ENCODE measurements around the gene PPP2R2C.

PPP2R2C gene

DNA sequence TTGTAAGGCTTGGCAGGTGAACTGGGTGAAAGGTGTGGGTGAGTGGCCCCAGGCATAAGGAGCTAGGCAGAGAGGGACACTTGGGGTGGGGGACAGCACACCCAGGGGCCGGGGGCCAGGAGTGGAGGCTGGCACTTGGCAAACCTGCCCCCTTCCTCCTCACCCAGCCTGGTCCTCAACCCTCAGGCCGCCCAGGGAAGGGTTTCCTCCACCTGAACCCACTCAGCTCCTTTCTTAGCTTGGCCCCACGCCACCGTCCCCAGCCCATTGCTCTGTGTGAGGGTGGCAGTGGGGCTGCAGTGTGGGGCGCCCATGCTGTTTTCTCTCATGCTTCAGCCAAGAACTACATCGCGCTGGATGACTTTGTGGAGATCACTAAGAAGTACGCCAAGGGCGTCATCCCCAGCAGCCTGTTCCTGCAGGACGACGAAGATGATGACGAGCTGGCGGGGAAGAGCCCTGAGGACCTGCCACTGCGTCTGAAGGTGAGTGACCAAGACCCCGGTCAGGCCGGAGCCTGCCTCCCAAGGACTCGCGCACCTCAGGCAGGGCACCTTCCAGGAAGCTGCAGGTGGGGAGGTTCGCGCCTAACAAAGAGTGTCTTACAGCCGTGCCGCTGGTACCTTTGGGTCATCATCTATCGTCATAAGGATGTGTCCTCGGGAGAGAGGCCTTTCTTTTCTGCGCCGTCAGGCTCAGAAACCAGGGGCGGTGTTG lies 177.6 kb downstream of the PPP2R2C start:
- DNase-seq, result no peak
- no peak overlapping the region for H3K27ac ChIP-seq (ENCODE audit: low read length)
- H3K79me2 ChIP-seq (ENCODE audit: insufficient read depth, low read length), result no peaks in the 10 kb centered on the region
- no peaks in the 10 kb centered on the region for H3K4me1 ChIP-seq (ENCODE audit: insufficient read depth, low read length)
- no peaks in the 10 kb centered on the region for H3K36me3 ChIP-seq (ENCODE audit: insufficient read depth, low read length)
- no peaks in the 10 kb centered on the region for H3K27me3 ChIP-seq (ENCODE audit: insufficient read depth, low read length, poor library complexity)
- no peak overlapping the region for H3K4me2 ChIP-seq (ENCODE audit: insufficient read depth, low read length)
- H2AFZ ChIP-seq (ENCODE audit: low read depth, low read length), result no peak overlapping the region
- 0 out of 2 replicates have a peak, but pooled peaks cover 4% of the 10 kb centered on the region for H4K20me1 ChIP-seq (ENCODE audit: insufficient read depth, low read length)
- no peak for ATAC-seq (ENCODE audit: insufficient read depth, low read depth)
- H3K9me3 ChIP-seq (ENCODE audit: insufficient read depth, low read length, severe bottlenecking), result no peaks in the 10 kb centered on the region
- H3K9ac ChIP-seq (ENCODE audit: low read depth, low read length), result no peak overlapping the region
- H3K4me3 ChIP-seq (ENCODE audit: low read depth in 1 of 2, low read length in 2 of 2), result no peak overlapping the region
- TF ChIP-seq EZH2 (IDR thresholded peaks at IDR 0.05; ENCODE audit: borderline replicate concordance, low read depth, low read length, severe bottlenecking) (no peak), CTCF (IDR thresholded peaks at IDR 0.05; ENCODE audit: borderline replicate concordance, extremely low read depth, low read length, poor library complexity, severe bottlenecking) (no peak)

GRCh38 chr4:6293661-6294060 lies 178.8 kb downstream of the PPP2R2C start:
- 0 out of 2 replicates have a peak, but pooled peaks cover 4% of the 10 kb centered on the region for H4K20me1 ChIP-seq (ENCODE audit: insufficient read depth, low read length)
- peaks cover 1% of the 10 kb centered on the region for H3K27me3 ChIP-seq (ENCODE audit: insufficient read depth, low read length, poor library complexity)
- H3K79me2 ChIP-seq (ENCODE audit: insufficient read depth, low read length), result no peaks in the 10 kb centered on the region
- no peak overlapping the region for H3K9ac ChIP-seq (ENCODE audit: low read depth, low read length)
- TF ChIP-seq CTCF (IDR thresholded peaks at IDR 0.05; ENCODE audit: borderline replicate concordance, extremely low read depth, low read length, poor library complexity, severe bottlenecking), result no peak
- no peak for TF ChIP-seq EZH2 (IDR thresholded peaks at IDR 0.05; ENCODE audit: borderline replicate concordance, low read depth, low read length, severe bottlenecking)
- H3K4me1 ChIP-seq (ENCODE audit: insufficient read depth, low read length), result no peaks in the 10 kb centered on the region
- H2AFZ ChIP-seq (ENCODE audit: low read depth, low read length), result no peak overlapping the region
- no peak overlapping the region for H3K4me3 ChIP-seq (ENCODE audit: low read depth in 1 of 2, low read length in 2 of 2)
- H3K27ac ChIP-seq (ENCODE audit: low read length), result no peak overlapping the region
- no peak for DNase-seq
- H3K36me3 ChIP-seq (ENCODE audit: insufficient read depth, low read length), result no peaks in the 10 kb centered on the region
- no peaks in the 10 kb centered on the region for H3K9me3 ChIP-seq (ENCODE audit: insufficient read depth, low read length, severe bottlenecking)
- no peak overlapping the region for H3K4me2 ChIP-seq (ENCODE audit: insufficient read depth, low read length)
- ATAC-seq (ENCODE audit: insufficient read depth, low read depth), result no peak

- Histone ChIP-seq H3K27me3 (ENCODE audit: insufficient read depth, low read length, poor library complexity) (peaks cover 2% of the 10 kb centered on the region), H3K9me3 (ENCODE audit: insufficient read depth, low read length, severe bottlenecking) (no peaks in the 10 kb centered on the region), H4K20me1 (ENCODE audit: insufficient read depth, low read length) (0 out of 2 replicates have a peak, but pooled peaks cover 4% of the 10 kb centered on the region), H3K4me3 (ENCODE audit: low read depth in 1 of 2, low read length in 2 of 2) (no peak overlapping the region), H2AFZ (ENCODE audit: low read depth, low read length) (no peak overlapping the region), H3K36me3 (ENCODE audit: insufficient read depth, low read length) (no peaks in the 10 kb centered on the region), H3K27ac (ENCODE audit: low read length) (no peak overlapping the region), H3K79me2 (ENCODE audit: insufficient read depth, low read length) (no peaks in the 10 kb centered on the region), H3K9ac (ENCODE audit: low read depth, low read length) (no peak overlapping the region), H3K4me1 (ENCODE audit: insufficient read depth, low read length) (no peaks in the 10 kb centered on the region), H3K4me2 (ENCODE audit: insufficient read depth, low read length) (no peak overlapping the region)
- DNase-seq (no peak), ATAC-seq (ENCODE audit: insufficient read depth, low read depth) (no peak)
- TF ChIP-seq EZH2 (IDR thresholded peaks at IDR 0.05; ENCODE audit: borderline replicate concordance, low read depth, low read length, severe bottlenecking), result no peak
- no peak for TF ChIP-seq CTCF (IDR thresholded peaks at IDR 0.05; ENCODE audit: borderline replicate concordance, extremely low read depth, low read length, poor library complexity, severe bottlenecking)
These were observed 179.3 kb downstream of the PPP2R2C start for GRCh38 chr4:6293097-6293445.
